Tibial artery (tissue), 4 donors: Measurements from ENCODE around the gene WTIP.

ENCODE experiments used
- DNase-seq, 2 donors: peaks; one replicate each; pipeline ENCODE4 v3.0.0-alpha.2; 2019
- H3K27ac ChIP-seq, 2 donors: fragments of 200-600 bp; sonication (generic) in 1 of 2; 1 replicate in 1 of 2; 2 replicates in 1 of 2; pipeline ENCODE4 v1.5.1; 2018 to 2019; ENCODE audit warnings: mild to moderate bottlenecking in 1 of 2
- H3K27me3 ChIP-seq, 2 donors: fragments of 200-600 bp; sonication (generic) in 1 of 2; one replicate each; pipeline versions ENCODE4 v1.5.1 to v1.6.0; 2016 to 2019
- H3K36me3 ChIP-seq, 3 donors: fragments of 200-600 bp; sonication (generic) in 2 of 3; one replicate each; pipeline ENCODE4 v1.5.1; 2016 to 2019; ENCODE audit warnings: mild to moderate bottlenecking in 2 of 3
- H3K4me1 ChIP-seq, 4 donors: fragments of 200-600 bp; sonication (generic) in 2 of 4; 1 replicate in 3 of 4; 2 replicates in 1 of 4; pipeline ENCODE4 v1.5.1; 2016 to 2019
- H3K4me3 ChIP-seq, 2 donors: fragments of 200-600 bp; sonication (generic) in 1 of 2; 1 replicate in 1 of 2; 2 replicates in 1 of 2; pipeline ENCODE4 v1.5.1; 2018 to 2019; ENCODE audit warnings: mild to moderate bottlenecking in 2 of 2
- H3K9me3 ChIP-seq, 3 donors: fragments of 200-600 bp; sonication (generic) in 1 of 3; one replicate each; pipeline ENCODE4 v1.5.1; 2016 to 2019
- CTCF ChIP-seq, 2 experiments: fragments of 200-600 bp in 1 of 2; fragments of 450-650 bp in 1 of 2; IDR thresholded peaks; one replicate each; pipeline ENCODE4 v1.5.1; 2017 to 2019; ENCODE audit warnings: antibody characterized with exemption in 2 of 2, mild to moderate bottlenecking in 1 of 2, moderate library complexity in 1 of 2
- intact Hi-C: fragments of 100-400 bp; cut with DNase I; formaldehyde crosslinking; loops from one replicate; pipeline ENCODE4 v1.15.0; 2023; ENCODE audit warnings: low total_unique reads

Gene WTIP

GRCh38 chr19:34513767-34514166, 32.2 kb downstream of the WTIP start:
- no peaks in the 10 kb centered on the region for H3K4me1 ChIP-seq
- no peak for DNase-seq
- no peak overlapping the region for H3K27ac ChIP-seq
- no peak for TF ChIP-seq CTCF (IDR thresholded peaks at IDR 0.05)
- H3K27me3 ChIP-seq, result no peaks in the 10 kb centered on the region
- H3K36me3 ChIP-seq, result no peaks in the 10 kb centered on the region
- intact Hi-C loops, result no loop called here
- no peak overlapping the region for H3K4me3 ChIP-seq
- H3K9me3 ChIP-seq, result no peaks in the 10 kb centered on the region

GRCh38 chr19:34519602-34520001, 38.0 kb downstream of the WTIP start:
- no peaks in the 10 kb centered on the region for H3K4me1 ChIP-seq
- no peak for TF ChIP-seq CTCF (IDR thresholded peaks at IDR 0.05)
- H3K36me3 ChIP-seq, result no peaks in the 10 kb centered on the region
- H3K27ac ChIP-seq, result no peak overlapping the region
- H3K4me3 ChIP-seq, result no peak overlapping the region
- no peak for DNase-seq
- H3K9me3 ChIP-seq, result no peaks in the 10 kb centered on the region
- intact Hi-C loops, result no loop called here
- no peaks in the 10 kb centered on the region for H3K27me3 ChIP-seq

- no peak for DNase-seq
- no peak overlapping the region for H3K4me3 ChIP-seq
- no peak for TF ChIP-seq CTCF (IDR thresholded peaks at IDR 0.05)
- no peaks in the 10 kb centered on the region for H3K27me3 ChIP-seq
- intact Hi-C loops, result no loop called here
- H3K27ac ChIP-seq, result no peak overlapping the region
- no peaks in the 10 kb centered on the region for H3K36me3 ChIP-seq
- no peaks in the 10 kb centered on the region for H3K4me1 ChIP-seq
- H3K9me3 ChIP-seq, result no peaks in the 10 kb centered on the region
Measured at GRCh38 chr19:34523408-34523807, 41.9 kb downstream of the WTIP start.

GRCh38 chr19:34525001-34525400, 43.4 kb downstream of the WTIP start:
- Histone ChIP-seq H3K4me3 (no peak overlapping the region), H3K4me1 (no peaks in the 10 kb centered on the region), H3K36me3 (no peaks in the 10 kb centered on the region), H3K27me3 (no peaks in the 10 kb centered on the region), H3K27ac (no peak overlapping the region), H3K9me3 (no peaks in the 10 kb centered on the region)
- no peak for TF ChIP-seq CTCF (IDR thresholded peaks at IDR 0.05)
- DNase-seq, result no peak
- intact Hi-C loops, result no loop called here

GRCh38 chr19:34534206-34534605, 52.6 kb downstream of the WTIP start:
- Histone ChIP-seq H3K4me1 (no peaks in the 10 kb centered on the region), H3K27ac (no peak overlapping the region), H3K27me3 (no peaks in the 10 kb centered on the region), H3K9me3 (no peaks in the 10 kb centered on the region), H3K36me3 (no peaks in the 10 kb centered on the region), H3K4me3 (no peak overlapping the region)
- TF ChIP-seq CTCF (IDR thresholded peaks at IDR 0.05), result no peak
- intact Hi-C loops, result no loop called here
- DNase-seq, result no peak

- TF ChIP-seq CTCF (IDR thresholded peaks at IDR 0.05), result no peak
- H3K9me3 ChIP-seq, result peaks cover 0 to 8% (median 0%) of the 10 kb centered on the region in 3 donors
- no peak overlapping the region for H3K4me3 ChIP-seq
- no peaks in the 10 kb centered on the region for H3K36me3 ChIP-seq
- H3K27ac ChIP-seq, result no peak overlapping the region
- DNase-seq, result no peak
- H3K4me1 ChIP-seq, result no peaks in the 10 kb centered on the region
- intact Hi-C loops, result no loop called here
- H3K27me3 ChIP-seq, result no peaks in the 10 kb centered on the region
Measured at GRCh38 chr19:34539396-34539795, 57.8 kb downstream of the WTIP start.
